Osteoblast (primary cell): ENCODE data around the gene PCED1A. TPM values are rescaled to one million over a fixed set of nuclear protein-coding genes. Genes with fewer than 3 reads are reported as not detected.

Source experiments
- DNase-seq: peaks from one replicate; pipeline ENCODE4 v3.0.0; 2011; ENCODE audit warnings: low spot score, mixed read lengths; ENCODE audit not compliant: insufficient read length; ENCODE audit errors: missing footprints
- H2AFZ ChIP-seq: 2 replicates; pipeline ENCODE4 v1.6.0; 2011; ENCODE audit warnings: mild to moderate bottlenecking, low read length
- H3K27ac ChIP-seq: 2 replicates; pipeline ENCODE4 v1.5.1; 2011; ENCODE audit warnings: mild to moderate bottlenecking, low read depth, low read length, moderate library complexity
- H3K27me3 ChIP-seq: 2 replicates; pipeline ENCODE4 v1.6.0; 2012; ENCODE audit warnings: mild to moderate bottlenecking, control low read depth, inconsistent platforms, low read length, moderate library complexity; ENCODE audit not compliant: insufficient read depth
- H3K36me3 ChIP-seq: 2 replicates; pipeline ENCODE4 v1.5.1; 2011; ENCODE audit warnings: mild to moderate bottlenecking, low read length, control low read depth, moderate library complexity; ENCODE audit not compliant: insufficient read depth
- H3K4me1 ChIP-seq: 2 replicates; pipeline ENCODE4 v1.5.1; 2011; ENCODE audit warnings: mild to moderate bottlenecking, low read length, control low read depth, moderate library complexity; ENCODE audit not compliant: insufficient read depth
- H3K4me2 ChIP-seq: 2 replicates; pipeline ENCODE4 v1.6.0; 2011; ENCODE audit warnings: mild to moderate bottlenecking, low read length; ENCODE audit not compliant: insufficient read depth
- H3K4me3 ChIP-seq: fragments of 200-600 bp; sonication (generic); 3 replicates; pipeline ENCODE4 v1.5.1; 2012; ENCODE audit warnings: mild to moderate bottlenecking, low read length, inconsistent platforms; ENCODE audit not compliant: insufficient read depth
- H3K79me2 ChIP-seq: 2 replicates; pipeline ENCODE4 v1.6.0; 2012; ENCODE audit warnings: mild to moderate bottlenecking, low read length, control low read depth, inconsistent platforms; ENCODE audit not compliant: insufficient read depth
- H3K9me3 ChIP-seq: 2 replicates; pipeline ENCODE4 v1.5.1; 2011; ENCODE audit warnings: low read depth, low read length, control low read depth
- H4K20me1 ChIP-seq: 2 replicates; pipeline ENCODE4 v1.6.0; 2012; ENCODE audit warnings: mild to moderate bottlenecking, low read length, control low read depth; ENCODE audit not compliant: insufficient read depth
- total RNA-seq: library from RNA; depleted of rRNA; stranded (reverse); fragments of >200 nt; gene quantifications from 2 replicates; pipeline ENCODE4 v1.2.3, GENCODE V29; 2012
- TF ChIP-seq, protein P1 (sequence below): IDR thresholded peaks from 2 replicates; pipeline ENCODE4 v1.5.1; 2011; ENCODE audit warnings: mild to moderate bottlenecking, low read depth, low read length, moderate library complexity; ENCODE audit errors: extremely low read depth

Gene PCED1A
- total RNA-seq, 1 donor: 24.2 TPM

DNA sequence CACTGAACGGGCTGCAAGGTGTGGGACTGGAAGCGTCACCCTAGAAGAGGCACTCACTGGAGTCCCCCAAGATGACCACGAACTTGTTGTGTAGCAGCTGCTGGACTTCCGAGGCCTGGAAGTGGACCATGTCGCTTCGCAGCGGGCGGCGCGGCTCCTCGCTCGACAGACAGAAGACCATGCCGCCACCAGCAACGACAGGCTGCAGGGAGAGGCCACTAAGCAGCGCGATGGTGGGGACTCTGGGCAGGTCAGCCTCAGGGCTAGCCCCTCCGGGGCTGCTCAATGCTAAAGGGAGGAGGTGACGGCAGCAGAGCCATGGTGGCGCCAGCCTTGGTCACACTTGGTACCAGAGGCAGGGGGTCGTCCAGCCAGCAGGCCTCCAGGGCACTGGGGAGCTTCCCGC is 720 bp downstream of the PCED1A start:
- H3K9me3 ChIP-seq: no peaks in the 10 kb centered on the region
- H3K4me2 ChIP-seq: peak overlapping the region; percentile 80
- peaks cover 5% of the 10 kb centered on the region for H4K20me1 ChIP-seq
- H3K27me3 ChIP-seq: no peaks in the 10 kb centered on the region
- H2AFZ ChIP-seq: peak overlapping the region; percentile 99
- peaks cover 12% of the 10 kb centered on the region for H3K4me1 ChIP-seq
- TF ChIP-seq, protein P1, sequence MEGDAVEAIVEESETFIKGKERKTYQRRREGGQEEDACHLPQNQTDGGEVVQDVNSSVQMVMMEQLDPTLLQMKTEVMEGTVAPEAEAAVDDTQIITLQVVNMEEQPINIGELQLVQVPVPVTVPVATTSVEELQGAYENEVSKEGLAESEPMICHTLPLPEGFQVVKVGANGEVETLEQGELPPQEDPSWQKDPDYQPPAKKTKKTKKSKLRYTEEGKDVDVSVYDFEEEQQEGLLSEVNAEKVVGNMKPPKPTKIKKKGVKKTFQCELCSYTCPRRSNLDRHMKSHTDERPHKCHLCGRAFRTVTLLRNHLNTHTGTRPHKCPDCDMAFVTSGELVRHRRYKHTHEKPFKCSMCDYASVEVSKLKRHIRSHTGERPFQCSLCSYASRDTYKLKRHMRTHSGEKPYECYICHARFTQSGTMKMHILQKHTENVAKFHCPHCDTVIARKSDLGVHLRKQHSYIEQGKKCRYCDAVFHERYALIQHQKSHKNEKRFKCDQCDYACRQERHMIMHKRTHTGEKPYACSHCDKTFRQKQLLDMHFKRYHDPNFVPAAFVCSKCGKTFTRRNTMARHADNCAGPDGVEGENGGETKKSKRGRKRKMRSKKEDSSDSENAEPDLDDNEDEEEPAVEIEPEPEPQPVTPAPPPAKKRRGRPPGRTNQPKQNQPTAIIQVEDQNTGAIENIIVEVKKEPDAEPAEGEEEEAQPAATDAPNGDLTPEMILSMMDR: no peak
- DNase-seq: no peak
- H3K4me3 ChIP-seq: peak overlapping the region; percentile 94
- H3K79me2 ChIP-seq: peaks cover 28% of the 10 kb centered on the region
- peak overlapping the region; percentile 87 for H3K27ac ChIP-seq
- H3K36me3 ChIP-seq: peaks cover 20% of the 10 kb centered on the region

DNA sequence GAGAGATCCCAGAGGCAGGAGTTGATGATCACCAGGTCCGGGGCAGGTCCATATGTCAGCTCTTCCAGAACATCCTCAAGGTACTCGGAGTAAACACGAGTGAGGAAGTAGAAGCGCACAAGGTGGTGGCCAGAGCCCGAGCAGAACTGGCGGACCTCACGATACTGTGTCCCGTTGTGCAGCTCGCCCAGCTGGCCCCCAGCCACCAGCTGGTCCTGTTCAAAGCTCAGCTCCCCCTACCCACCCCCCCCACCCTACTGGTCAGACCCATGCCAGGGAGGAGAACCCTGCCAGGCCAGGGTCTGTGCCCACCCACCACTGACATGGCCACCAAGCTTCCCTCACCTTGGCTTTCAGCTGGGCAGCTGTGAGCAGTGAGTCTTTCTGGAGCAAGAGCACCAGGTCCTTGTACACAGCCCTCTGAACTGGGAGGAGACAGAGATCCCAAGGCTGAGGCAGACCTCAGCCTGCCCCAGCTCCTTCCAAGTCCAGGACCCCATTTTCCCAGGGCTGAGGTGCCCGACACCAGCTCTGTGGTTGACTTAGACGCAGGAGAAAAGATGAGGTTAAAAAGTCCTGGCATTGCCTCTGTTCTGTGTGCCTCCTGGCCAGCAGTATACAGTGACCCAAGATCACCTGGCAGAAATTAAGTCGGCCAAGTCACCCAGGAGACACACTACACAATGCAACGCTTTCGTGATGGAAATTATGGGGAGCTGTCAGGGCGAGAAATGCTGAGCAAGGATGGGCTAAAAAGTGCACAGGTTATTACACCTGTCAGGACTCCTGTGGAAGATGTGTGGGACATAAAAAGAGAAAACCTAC is 1.4 kb downstream of the PCED1A start:
- Histone ChIP-seq H3K4me3 (no peak overlapping the region), H3K4me2 (no peak overlapping the region), H3K27ac (no peak overlapping the region), H3K4me1 (peaks cover 12% of the 10 kb centered on the region), H3K36me3 (peaks cover 20% of the 10 kb centered on the region), H4K20me1 (peaks cover 5% of the 10 kb centered on the region), H3K27me3 (no peaks in the 10 kb centered on the region), H3K79me2 (peaks cover 22% of the 10 kb centered on the region), H2AFZ (no peak overlapping the region), H3K9me3 (no peaks in the 10 kb centered on the region)
- TF ChIP-seq, protein P1: no peak
- peak; percentile 76 for DNase-seq

DNA sequence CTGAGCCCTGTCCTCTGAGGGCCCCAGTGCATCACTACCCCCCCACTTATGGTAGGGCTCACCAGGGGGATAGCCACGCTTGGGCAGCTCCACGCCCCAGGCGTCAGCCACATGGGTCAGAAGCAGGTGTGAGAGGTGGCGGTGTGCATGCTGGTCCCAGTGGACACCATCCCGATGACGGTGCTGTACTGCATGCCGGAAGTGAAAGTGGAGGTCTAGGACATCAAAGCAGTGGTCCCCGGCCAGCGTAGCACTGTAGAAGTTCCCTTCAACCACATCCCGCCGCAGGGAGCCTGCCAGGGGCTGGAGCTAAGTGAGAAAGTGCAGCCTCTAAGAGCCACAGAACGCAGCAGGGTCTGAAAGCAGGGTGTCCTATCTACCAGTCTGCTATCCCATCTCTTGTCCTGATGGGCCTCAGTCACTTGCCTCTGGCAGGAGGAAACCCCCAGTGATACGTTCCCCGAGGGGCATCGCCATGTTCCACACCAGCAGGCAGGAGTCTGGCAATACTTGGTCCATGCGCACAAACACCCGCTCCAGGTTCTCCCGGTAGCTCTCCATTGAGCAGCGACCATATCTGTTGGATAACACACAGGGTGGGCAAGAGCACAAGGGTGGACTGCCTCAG is 2.2 kb downstream of the PCED1A start:
- H3K9me3 ChIP-seq: no peaks in the 10 kb centered on the region
- no peak overlapping the region for H3K4me3 ChIP-seq
- peaks cover 18% of the 10 kb centered on the region for H3K79me2 ChIP-seq
- no peaks in the 10 kb centered on the region for H4K20me1 ChIP-seq
- no peaks in the 10 kb centered on the region for H3K27me3 ChIP-seq
- H3K27ac ChIP-seq: no peak overlapping the region
- H3K36me3 ChIP-seq: peaks cover 20% of the 10 kb centered on the region
- peak; percentile 58 for DNase-seq
- no peak overlapping the region for H3K4me2 ChIP-seq
- H2AFZ ChIP-seq: no peak overlapping the region
- H3K4me1 ChIP-seq: peaks cover 12% of the 10 kb centered on the region
- TF ChIP-seq, protein P1: no peak

DNA sequence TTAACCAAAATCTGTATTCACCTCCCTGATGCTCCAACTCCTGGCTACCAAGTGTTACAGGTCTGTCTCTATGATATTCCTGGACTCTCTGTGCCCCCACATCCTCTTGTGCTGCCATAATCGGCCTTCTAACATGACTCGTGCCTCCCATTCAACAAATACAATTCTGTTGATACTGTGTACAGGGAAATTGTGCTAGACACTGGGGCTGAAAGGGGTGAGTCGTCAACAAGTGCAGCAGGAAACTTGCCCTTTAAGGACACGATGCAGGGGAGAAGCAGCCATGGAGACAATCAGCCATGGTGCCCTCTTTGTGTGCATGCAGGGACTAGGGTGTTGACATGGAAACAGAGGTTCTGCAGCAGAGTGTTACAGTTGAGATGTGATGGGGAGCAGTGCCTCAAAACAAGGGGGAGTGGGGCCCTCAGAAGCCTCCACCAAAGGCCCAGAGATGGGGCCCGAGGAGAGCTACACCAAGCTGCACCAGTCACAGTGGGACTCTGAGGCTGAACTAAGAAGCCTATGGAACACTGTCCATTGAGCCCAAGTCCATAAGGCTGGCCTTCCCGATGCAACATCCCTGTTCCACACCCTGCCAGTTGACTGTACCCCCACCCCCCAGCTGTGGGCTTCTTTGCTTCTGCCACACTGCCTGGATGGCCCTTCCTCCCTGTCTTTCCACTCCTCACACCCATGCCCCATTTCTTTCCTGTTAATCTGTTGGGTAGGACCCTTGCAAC is 3.1 kb downstream of the PCED1A start:
- H3K9me3 ChIP-seq: no peaks in the 10 kb centered on the region
- peaks cover 20% of the 10 kb centered on the region for H3K36me3 ChIP-seq
- TF ChIP-seq, protein P1: no peak
- no peak overlapping the region for H3K27ac ChIP-seq
- H4K20me1 ChIP-seq: no peaks in the 10 kb centered on the region
- H3K4me1 ChIP-seq: peaks cover 12% of the 10 kb centered on the region
- H3K4me3 ChIP-seq: no peak overlapping the region
- H2AFZ ChIP-seq: no peak overlapping the region
- peak; percentile 51 for DNase-seq
- H3K27me3 ChIP-seq: no peaks in the 10 kb centered on the region
- peaks cover 14% of the 10 kb centered on the region for H3K79me2 ChIP-seq
- no peak overlapping the region for H3K4me2 ChIP-seq
